NCI-H2196 (cell line): ENCODE data around the gene S100A4.
"Not testable (repeated sequence)": the region's sequence is repeated elsewhere in the genome, so short reads cannot be mapped to it uniquely, and the experiment has no call there.

Source experiments
- DNase-seq: peaks from one replicate; lab custom pipeline; 2025; ENCODE audit not compliant: unreplicated experiment; lab: John Stamatoyannopoulos, UW

The S100A4 gene

GRCh38 chr1:153567621-153568366 lies 22.2 kb upstream of the S100A4 start:
- no peak for DNase-seq

GRCh38 chr1:153566414-153567371 lies 21.1 kb upstream of the S100A4 start:
- DNase-seq, result peak; percentile 92

- peak; percentile 60 for DNase-seq
Observed at GRCh38 chr1:153565529-153566374, 20.1 kb upstream of the S100A4 start, which contains the start of gene S100A2. Gene S100A2 (minus strand): TSS chr1:153565844. CDS start chr1:153563877, 1,967 bp downstream.

GRCh38 chr1:153563991-153564390 lies 18.4 kb upstream of the S100A4 start:
- DNase-seq, result no peak

GRCh38 chr1:153563483-153563901 lies 17.9 kb upstream of the S100A4 start:
- no peak for DNase-seq

- DNase-seq, result not testable (repeated sequence)
Observed at GRCh38 chr1:153562021-153562420, 16.4 kb upstream of the S100A4 start.

- DNase-seq, result no peak
Observed at GRCh38 chr1:153561466-153561985, 15.9 kb upstream of the S100A4 start.

GRCh38 chr1:153560771-153561465 lies 15.3 kb upstream of the S100A4 start:
- no peak for DNase-seq

GRCh38 chr1:153560241-153560640 lies 14.6 kb upstream of the S100A4 start:
- DNase-seq, result no peak

- DNase-seq, result no peak
Observed at GRCh38 chr1:153557877-153558276, 12.3 kb upstream of the S100A4 start.

- DNase-seq, result no peak
Observed at GRCh38 chr1:153556348-153556747, 10.7 kb upstream of the S100A4 start.

- DNase-seq, result no peak
Observed at GRCh38 chr1:153553830-153554541, 8.4 kb upstream of the S100A4 start.

- no peak for DNase-seq
Observed at GRCh38 chr1:153553096-153553495, 7.5 kb upstream of the S100A4 start.

- no peak for DNase-seq
Observed at GRCh38 chr1:153552335-153552734, 6.7 kb upstream of the S100A4 start.

- no peak for DNase-seq
Observed at GRCh38 chr1:153550827-153551500, 5.4 kb upstream of the S100A4 start.

- no peak for DNase-seq
Observed at GRCh38 chr1:153550398-153550758, 4.8 kb upstream of the S100A4 start.

GRCh38 chr1:153549741-153550397 lies 4.3 kb upstream of the S100A4 start:
- no peak for DNase-seq
